ENCODE data around the gene ZFP2. TPM values are rescaled to one million over a fixed set of nuclear protein-coding genes. Genes with fewer than 3 reads are reported as not detected.

ZFP2 gene
- total RNA-seq, 2 donors from 2014 or later: 0.12 TPM; not detected in 1

DNA sequence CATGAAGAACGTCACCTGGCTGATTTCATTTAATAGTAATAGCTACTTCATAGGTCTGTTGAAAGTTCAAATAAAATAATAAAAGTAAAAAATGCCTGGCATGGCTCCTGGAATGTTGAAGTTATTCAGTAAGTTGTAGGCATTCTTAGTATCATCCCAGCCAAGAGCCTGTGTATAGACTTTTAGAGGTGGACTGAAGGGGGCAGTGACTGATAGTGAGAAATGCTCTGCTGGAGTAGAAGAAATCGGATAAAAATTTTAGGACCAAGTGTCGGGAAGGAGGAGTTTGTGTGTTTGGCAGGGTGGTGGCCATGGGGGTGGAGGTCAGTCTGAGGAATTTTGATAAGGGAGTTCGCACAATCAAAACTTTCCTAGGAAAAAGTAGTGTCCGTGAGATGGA is 3.6 kb downstream of the ZFP2 start:
- Mint-ChIP-seq H3K9me3 (peaks cover 9% of the 10 kb centered on the region), H3K27me3 (no peaks in the 10 kb centered on the region), H3K36me3 (peaks cover 23% of the 10 kb centered on the region), H3K4me3 (no peak overlapping the region), H3K4me1 (ENCODE audit: low read depth in 2 of 2) (no peaks in the 10 kb centered on the region), H3K27ac (no peak overlapping the region)
- DNase-seq (ENCODE audit: low spot score) (no peak), ATAC-seq (no peak)

DNA sequence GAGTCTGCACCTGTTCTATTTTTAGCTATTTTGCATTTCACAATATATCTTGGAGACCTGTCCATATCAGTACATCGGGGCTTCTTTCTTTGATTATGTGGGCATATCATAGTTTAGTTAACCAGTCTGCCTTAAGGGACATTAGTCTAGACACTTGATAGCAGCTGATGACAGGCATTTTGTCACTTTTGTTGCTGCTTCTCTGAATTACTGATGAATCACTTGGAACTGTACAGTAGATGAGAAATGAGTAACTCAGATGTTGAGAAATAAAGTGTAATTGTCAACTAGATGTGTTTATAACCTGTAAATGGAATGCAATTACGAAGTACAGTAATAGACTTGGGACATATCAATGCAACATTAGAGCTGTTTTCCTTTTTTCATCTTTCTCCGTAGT is 7.1 kb downstream of the ZFP2 start:
- Mint-ChIP-seq H3K9me3 (peaks cover 5% of the 10 kb centered on the region), H3K4me3 (no peak overlapping the region), H3K4me1 (ENCODE audit: low read depth in 2 of 2) (no peaks in the 10 kb centered on the region), H3K36me3 (peaks cover 17% of the 10 kb centered on the region), H3K27me3 (no peaks in the 10 kb centered on the region), H3K27ac (no peak overlapping the region)
- ATAC-seq (no peak), DNase-seq (ENCODE audit: low spot score) (no peak)

DNA sequence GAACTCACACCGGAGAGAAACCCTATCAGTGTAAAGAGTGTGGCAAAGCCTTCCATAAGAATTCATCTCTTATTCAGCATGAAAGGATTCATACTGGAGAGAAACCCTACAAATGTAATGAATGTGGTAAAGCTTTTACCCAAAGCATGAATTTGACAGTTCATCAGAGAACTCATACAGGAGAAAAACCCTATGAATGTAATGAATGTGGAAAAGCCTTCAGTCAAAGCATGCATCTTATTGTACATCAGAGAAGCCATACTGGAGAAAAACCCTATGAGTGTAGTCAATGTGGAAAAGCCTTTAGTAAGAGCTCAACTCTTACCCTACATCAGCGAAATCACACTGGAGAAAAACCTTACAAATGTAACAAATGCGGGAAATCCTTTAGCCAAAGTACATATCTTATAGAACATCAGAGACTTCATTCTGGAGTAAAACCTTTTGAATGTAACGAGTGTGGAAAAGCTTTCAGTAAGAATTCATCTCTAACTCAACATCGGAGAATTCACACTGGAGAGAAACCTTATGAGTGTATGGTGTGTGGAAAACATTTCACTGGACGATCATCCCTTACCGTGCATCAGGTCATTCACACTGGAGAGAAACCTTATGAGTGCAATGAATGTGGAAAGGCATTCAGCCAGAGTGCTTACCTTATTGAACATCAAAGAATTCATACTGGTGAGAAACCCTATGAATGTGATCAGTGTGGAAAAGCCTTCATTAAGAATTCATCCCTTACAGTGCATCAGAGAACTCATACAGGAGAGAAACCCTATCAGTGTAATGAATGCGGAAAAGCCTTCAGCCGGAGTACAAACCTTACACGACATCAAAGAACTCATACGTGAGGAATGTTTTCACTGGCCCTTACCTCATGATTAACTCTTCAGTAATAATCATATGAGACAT is 36.4 kb downstream of the ZFP2 start:
- Mint-ChIP-seq H3K36me3 (peaks cover 68% of the 10 kb centered on the region), H3K4me3 (no peak overlapping the region), H3K4me1 (ENCODE audit: low read depth in 2 of 2) (no peaks in the 10 kb centered on the region), H3K27ac (no peak overlapping the region), H3K27me3 (no peaks in the 10 kb centered on the region), H3K9me3 (peaks cover 48% of the 10 kb centered on the region)
- ATAC-seq (no peak), DNase-seq (ENCODE audit: low spot score) (no peak)

DNA sequence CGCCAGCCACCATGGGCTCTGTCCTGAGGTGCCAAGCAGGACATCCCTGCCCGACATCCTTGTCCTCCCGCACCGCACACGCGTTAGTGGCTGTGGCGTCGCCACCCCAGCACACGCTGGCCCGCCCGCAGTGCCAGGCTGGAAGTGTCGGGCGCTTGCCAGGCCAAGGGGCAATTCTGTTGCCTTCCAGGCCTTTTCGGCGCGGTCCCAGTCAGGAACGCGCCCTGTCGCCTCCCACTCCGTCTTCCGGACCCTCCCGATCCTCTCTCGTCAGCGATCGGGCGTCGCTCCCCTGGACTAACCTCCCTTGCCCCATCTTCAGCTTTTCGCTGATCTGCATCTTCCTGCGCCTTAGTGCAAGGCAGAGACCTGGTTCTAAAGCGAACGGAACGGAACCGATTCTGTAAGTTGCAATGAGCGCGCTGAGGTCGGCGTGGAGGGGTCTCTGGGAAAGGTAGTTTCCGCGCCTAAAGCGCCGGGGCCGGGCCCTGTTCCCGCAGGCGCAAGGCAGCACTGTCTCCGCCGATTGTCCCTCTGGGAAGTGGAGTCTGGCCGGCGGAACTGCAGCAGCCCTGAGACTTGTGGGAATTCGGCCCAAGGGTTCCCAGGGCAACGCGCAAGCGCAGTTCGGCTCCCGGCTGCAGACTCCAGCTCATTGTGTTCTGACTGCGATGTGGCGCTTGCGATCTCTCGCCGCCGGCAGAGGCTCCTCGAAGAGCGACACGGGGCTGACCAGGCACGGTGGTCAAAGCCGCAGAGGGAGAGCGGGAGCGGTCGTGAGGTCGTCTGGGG is 45.1 kb downstream of the ZFP2 start, which contains the start of gene ZNF454:
TSS of gene ZNF454 (plus strand) at position 630 of the 792 bp plus-strand sequence. CDS start 1,594 bp downstream, outside the sequence.
- no peak for ATAC-seq
- no peak within 1 kb of the TSS for H3K27ac Mint-ChIP-seq
- H3K4me3 Mint-ChIP-seq: no peak within 1 kb of the TSS
- no peak for DNase-seq (ENCODE audit: low spot score)
- H3K36me3 Mint-ChIP-seq: peaks cover 44% of the 10 kb centered on the region
- H3K9me3 Mint-ChIP-seq: peaks cover 35% of the 10 kb centered on the region
- H3K27me3 Mint-ChIP-seq: peaks cover 15% of the 10 kb centered on the region in 2 donors
- no peaks in the 10 kb centered on the region for H3K4me1 Mint-ChIP-seq (ENCODE audit: low read depth in 2 of 2)

DNA sequence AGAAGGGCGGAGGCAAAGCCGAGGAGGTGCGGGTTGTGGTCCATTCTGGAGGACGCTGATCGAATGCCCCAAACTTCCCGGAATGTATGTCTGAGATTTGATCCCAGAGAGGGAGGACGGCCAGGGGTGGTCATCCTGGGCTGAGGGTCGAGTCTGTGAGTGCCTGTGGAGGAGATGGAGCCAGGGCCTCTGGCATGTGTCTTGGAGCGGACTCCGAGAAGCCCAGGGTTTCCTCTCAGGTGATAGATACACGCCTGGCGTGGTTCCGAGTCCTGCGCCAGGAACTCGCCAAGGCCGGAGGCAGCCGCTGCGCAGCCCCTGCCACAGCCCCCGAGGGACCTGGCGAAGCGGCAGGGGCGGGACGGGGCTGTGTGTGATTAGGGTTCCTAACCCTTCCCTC is 45.6 kb downstream of the ZFP2 start:
- DNase-seq (ENCODE audit: low spot score): no peak
- H3K27ac Mint-ChIP-seq: no peak overlapping the region
- no peak for ATAC-seq
- H3K4me1 Mint-ChIP-seq (ENCODE audit: low read depth in 2 of 2): no peaks in the 10 kb centered on the region
- H3K9me3 Mint-ChIP-seq: peaks cover 31% of the 10 kb centered on the region
- peaks cover 15% of the 10 kb centered on the region in 2 donors for H3K27me3 Mint-ChIP-seq
- H3K4me3 Mint-ChIP-seq: no peak overlapping the region
- peaks cover 39% of the 10 kb centered on the region for H3K36me3 Mint-ChIP-seq

DNA sequence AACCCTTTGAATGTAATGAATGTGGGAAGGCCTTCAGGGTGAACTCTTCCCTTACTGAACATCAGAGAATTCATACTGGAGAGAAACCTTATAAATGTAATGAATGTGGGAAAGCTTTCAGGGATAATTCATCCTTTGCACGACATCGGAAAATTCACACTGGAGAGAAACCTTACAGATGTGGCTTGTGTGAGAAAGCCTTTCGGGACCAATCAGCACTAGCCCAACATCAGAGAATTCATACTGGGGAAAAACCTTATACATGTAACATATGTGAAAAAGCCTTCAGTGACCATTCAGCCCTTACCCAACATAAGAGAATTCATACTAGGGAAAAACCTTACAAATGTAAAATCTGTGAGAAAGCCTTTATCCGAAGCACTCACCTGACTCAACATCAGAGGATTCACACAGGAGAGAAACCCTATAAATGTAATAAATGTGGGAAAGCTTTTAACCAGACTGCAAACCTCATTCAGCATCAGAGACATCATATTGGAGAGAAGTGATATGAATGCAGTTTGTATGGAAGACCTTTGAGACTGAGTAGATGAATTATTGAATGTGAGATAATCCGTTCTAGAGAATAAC is 69.8 kb downstream of the ZFP2 start:
- H3K4me1 Mint-ChIP-seq (ENCODE audit: low read depth in 2 of 2): no peaks in the 10 kb centered on the region
- H3K4me3 Mint-ChIP-seq: no peak overlapping the region
- H3K27ac Mint-ChIP-seq: no peak overlapping the region
- DNase-seq (ENCODE audit: low spot score) (no peak), ATAC-seq (no peak)
- H3K27me3 Mint-ChIP-seq: no peaks in the 10 kb centered on the region
- H3K9me3 Mint-ChIP-seq: peaks cover 28% of the 10 kb centered on the region
- peaks cover 58% of the 10 kb centered on the region for H3K36me3 Mint-ChIP-seq

DNA sequence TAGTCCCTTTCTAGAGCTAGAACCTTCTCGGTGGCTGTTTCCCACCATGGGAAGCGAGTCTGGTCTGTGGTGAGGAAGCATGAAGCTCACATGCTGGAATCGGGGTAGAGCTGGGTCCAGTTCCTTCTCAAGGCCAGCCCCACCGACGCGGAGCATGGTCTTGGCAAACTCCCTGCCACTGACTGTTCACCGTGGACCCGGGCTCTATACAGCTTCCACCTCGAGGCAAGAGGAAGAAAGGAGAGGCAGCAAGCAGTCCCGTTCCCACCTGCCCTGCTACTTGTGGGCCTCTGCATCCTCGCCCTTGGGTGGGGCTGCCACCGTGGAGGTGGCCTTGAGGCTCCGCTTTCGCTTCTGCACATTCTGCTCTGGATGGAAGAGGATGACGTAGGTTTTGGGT is 85.7 kb downstream of the ZFP2 start:
- H3K36me3 Mint-ChIP-seq: peaks cover 10% of the 10 kb centered on the region
- H3K9me3 Mint-ChIP-seq: peaks cover 16% of the 10 kb centered on the region
- ATAC-seq (no peak), DNase-seq (ENCODE audit: low spot score) (no peak)
- H3K4me3 Mint-ChIP-seq: no peak overlapping the region
- peaks cover 0 to 2% of the 10 kb centered on the region in 2 donors for H3K27me3 Mint-ChIP-seq
- no peaks in the 10 kb centered on the region for H3K4me1 Mint-ChIP-seq (ENCODE audit: low read depth in 2 of 2)
- H3K27ac Mint-ChIP-seq: no peak overlapping the region

Other genes starting within 250 kb of the ZFP2 start
- gene ZNF354A, start 165.3 kb upstream of the ZFP2 start, total RNA-seq: 10 to 100 TPM in 1 of 2 donors, 1 to 10 TPM in 1; 7.5 to 13.0 TPM
- 10 to 100 TPM; 10.3 to 18.7 TPM for gene ZNF354B, start 36.0 kb upstream of the ZFP2 start, total RNA-seq
- gene ZNF454, start 45.3 kb downstream of the ZFP2 start, total RNA-seq: not detected
- not detected for gene GRM6, start 99.4 kb downstream of the ZFP2 start, total RNA-seq
- gene ZNF879, start 127.9 kb downstream of the ZFP2 start, total RNA-seq: 1 to 10 TPM; 3.2 to 4.6 TPM
- 1 to 10 TPM; 3.2 to 7.3 TPM for gene ZNF354C, start 164.5 kb downstream of the ZFP2 start, total RNA-seq